MM.1S (cell line): ENCODE measurements around the gene TIMM50.

Source experiments
- DNase-seq: peaks from one replicate; pipeline ENCODE4 v3.0.0-alpha.2; 2015
- H2AFZ ChIP-seq: fragments of 300-600 bp; sonication (generic); 2 replicates; pipeline ENCODE4 v1.6.0; 2016; ENCODE audit warnings: antibody characterized with exemption, low read length
- H3F3A ChIP-seq: fragments of 300-600 bp; sonication (generic); 2 replicates; pipeline ENCODE4 v1.6.1; 2016; ENCODE audit warnings: mild to moderate bottlenecking, antibody characterized with exemption, low read length, moderate library complexity, mixed read lengths; ENCODE audit not compliant: insufficient read depth
- H3K27ac ChIP-seq: fragments of 300-600 bp; sonication (generic); 2 replicates; pipeline ENCODE4 v1.5.1; 2016; ENCODE audit warnings: mild to moderate bottlenecking, low read length
- H3K27me3 ChIP-seq: fragments of 300-600 bp; sonication (generic); replicated peaks from 2 replicates; pipeline ENCODE4 v1.6.0; 2016; ENCODE audit warnings: low read length; ENCODE audit not compliant: insufficient read depth
- H3K36me3 ChIP-seq: fragments of 300-600 bp; sonication (generic); replicated peaks from 2 replicates; pipeline ENCODE4 v1.6.1; 2016; ENCODE audit warnings: mild to moderate bottlenecking, low read length, mixed read lengths; ENCODE audit not compliant: insufficient read depth
- H3K4me1 ChIP-seq: fragments of 300-600 bp; sonication (generic); 2 replicates; pipeline ENCODE4 v1.6.1; 2016; ENCODE audit warnings: low read length, mixed read lengths
- H3K4me2 ChIP-seq: fragments of 300-600 bp; sonication (generic); 2 replicates; pipeline ENCODE4 v1.6.0; 2016; ENCODE audit warnings: low read depth, low read length
- H3K4me3 ChIP-seq: fragments of 300-600 bp; sonication (generic); 2 replicates; pipeline ENCODE4 v1.5.1; 2016; ENCODE audit warnings: low read length, mixed read lengths
- H3K79me2 ChIP-seq: fragments of 300-600 bp; sonication (generic); 2 replicates; pipeline ENCODE4 v1.6.1; 2016; ENCODE audit warnings: mixed run types, low read length, mixed read lengths
- H3K9ac ChIP-seq: fragments of 300-600 bp; sonication (generic); 2 replicates; pipeline ENCODE4 v1.6.1; 2016; ENCODE audit warnings: low read length, mixed read lengths
- H3K9me2 ChIP-seq: fragments of 300-600 bp; sonication (generic); replicated peaks from 2 replicates; pipeline ENCODE4 v1.6.1; 2016; ENCODE audit warnings: mild to moderate bottlenecking, low read length, mixed read lengths; ENCODE audit not compliant: insufficient read depth
- H3K9me3 ChIP-seq: fragments of 300-600 bp; sonication (generic); replicated peaks from 2 replicates; pipeline ENCODE4 v1.6.1; 2016; ENCODE audit warnings: mild to moderate bottlenecking, low read length, mixed read lengths; ENCODE audit not compliant: insufficient read depth
- H4K20me1 ChIP-seq: fragments of 300-600 bp; sonication (generic); 2 replicates; pipeline ENCODE4 v1.6.1; 2016; ENCODE audit warnings: mild to moderate bottlenecking, low read length, moderate library complexity, mixed read lengths; ENCODE audit not compliant: insufficient read depth
- EZH2 ChIP-seq: fragments of 300-600 bp; sonication (generic); optimal IDR thresholded peaks from 2 replicates; pipeline ENCODE3; 2017; ENCODE audit warnings: low read depth, mild to moderate bottlenecking, antibody characterized with exemption, low read length, mixed read lengths
- EZH2phosphoT487 ChIP-seq: fragments of 300-600 bp; sonication (generic); IDR thresholded peaks from 2 replicates; pipeline ENCODE4 v1.6.1; 2018; ENCODE audit warnings: antibody characterized with exemption, low read length
- TF ChIP-seq, protein P1 (sequence below): fragments of 300-600 bp; sonication (generic); IDR thresholded peaks from 2 replicates; pipeline ENCODE4 v1.5.1; 2016; ENCODE audit warnings: antibody characterized with exemption, low read length, mixed read lengths

TIMM50 gene

DNA sequence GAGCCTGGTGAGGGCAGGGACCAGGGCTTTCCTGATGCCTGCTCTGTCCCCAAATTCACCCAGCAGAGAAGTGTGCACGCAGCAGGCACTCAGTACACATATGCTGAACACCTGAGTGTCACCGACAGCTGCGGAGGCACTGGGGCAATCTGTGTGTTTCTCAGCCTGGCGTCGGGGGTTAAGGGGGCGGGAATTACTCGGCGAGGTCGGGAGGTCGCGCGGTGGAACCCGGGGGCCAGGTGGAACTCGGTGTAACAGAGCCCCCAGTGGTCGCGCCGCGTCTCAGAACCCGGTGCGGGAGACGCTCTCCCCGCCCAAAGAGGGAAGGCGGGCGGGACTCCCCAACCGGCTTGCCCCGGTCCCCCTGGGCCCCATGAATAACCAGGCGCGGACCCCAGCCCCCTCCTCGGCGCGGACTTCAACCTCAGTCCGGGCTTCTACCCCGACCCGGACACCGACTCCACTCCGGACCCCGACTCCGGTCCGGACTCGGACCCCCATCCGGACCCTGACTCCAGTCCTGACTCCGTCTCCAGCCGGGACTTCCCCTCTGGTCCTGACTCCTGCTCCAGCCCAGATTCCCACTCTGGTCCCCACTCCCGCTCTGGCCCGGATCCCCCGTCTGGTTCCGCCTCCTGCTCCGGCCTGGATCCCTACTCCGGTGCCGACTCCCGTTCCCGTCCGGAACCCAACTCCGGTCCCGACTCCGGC is 34.4 kb downstream of the TIMM50 start, which contains the start of gene SELENOV:
Gene SELENOV (plus strand): TSS at position 300 of the 711 bp plus-strand sequence. CDS start 74 bp downstream, at position 374.
- no peak for DNase-seq
- Histone ChIP-seq H3K9ac (no peak within 1 kb of the TSS), H3F3A (no peaks in the 10 kb centered on the region), H3K27ac (no peak within 1 kb of the TSS), H3K9me2 (no peaks in the 10 kb centered on the region), H3K4me1 (no peaks in the 10 kb centered on the region), H3K27me3 (peaks cover 56% of the 10 kb centered on the region), H2AFZ (no peak within 1 kb of the TSS), H3K79me2 (no peaks in the 10 kb centered on the region), H3K36me3 (no peaks in the 10 kb centered on the region), H3K4me2 (no peak within 1 kb of the TSS), H3K9me3 (no peaks in the 10 kb centered on the region), H3K4me3 (no peak within 1 kb of the TSS), H4K20me1 (no peaks in the 10 kb centered on the region)
- TF ChIP-seq EZH2phosphoT487 (no peak), EZH2 (no peak)
- TF ChIP-seq, protein P1, sequence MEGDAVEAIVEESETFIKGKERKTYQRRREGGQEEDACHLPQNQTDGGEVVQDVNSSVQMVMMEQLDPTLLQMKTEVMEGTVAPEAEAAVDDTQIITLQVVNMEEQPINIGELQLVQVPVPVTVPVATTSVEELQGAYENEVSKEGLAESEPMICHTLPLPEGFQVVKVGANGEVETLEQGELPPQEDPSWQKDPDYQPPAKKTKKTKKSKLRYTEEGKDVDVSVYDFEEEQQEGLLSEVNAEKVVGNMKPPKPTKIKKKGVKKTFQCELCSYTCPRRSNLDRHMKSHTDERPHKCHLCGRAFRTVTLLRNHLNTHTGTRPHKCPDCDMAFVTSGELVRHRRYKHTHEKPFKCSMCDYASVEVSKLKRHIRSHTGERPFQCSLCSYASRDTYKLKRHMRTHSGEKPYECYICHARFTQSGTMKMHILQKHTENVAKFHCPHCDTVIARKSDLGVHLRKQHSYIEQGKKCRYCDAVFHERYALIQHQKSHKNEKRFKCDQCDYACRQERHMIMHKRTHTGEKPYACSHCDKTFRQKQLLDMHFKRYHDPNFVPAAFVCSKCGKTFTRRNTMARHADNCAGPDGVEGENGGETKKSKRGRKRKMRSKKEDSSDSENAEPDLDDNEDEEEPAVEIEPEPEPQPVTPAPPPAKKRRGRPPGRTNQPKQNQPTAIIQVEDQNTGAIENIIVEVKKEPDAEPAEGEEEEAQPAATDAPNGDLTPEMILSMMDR: no peak

DNA sequence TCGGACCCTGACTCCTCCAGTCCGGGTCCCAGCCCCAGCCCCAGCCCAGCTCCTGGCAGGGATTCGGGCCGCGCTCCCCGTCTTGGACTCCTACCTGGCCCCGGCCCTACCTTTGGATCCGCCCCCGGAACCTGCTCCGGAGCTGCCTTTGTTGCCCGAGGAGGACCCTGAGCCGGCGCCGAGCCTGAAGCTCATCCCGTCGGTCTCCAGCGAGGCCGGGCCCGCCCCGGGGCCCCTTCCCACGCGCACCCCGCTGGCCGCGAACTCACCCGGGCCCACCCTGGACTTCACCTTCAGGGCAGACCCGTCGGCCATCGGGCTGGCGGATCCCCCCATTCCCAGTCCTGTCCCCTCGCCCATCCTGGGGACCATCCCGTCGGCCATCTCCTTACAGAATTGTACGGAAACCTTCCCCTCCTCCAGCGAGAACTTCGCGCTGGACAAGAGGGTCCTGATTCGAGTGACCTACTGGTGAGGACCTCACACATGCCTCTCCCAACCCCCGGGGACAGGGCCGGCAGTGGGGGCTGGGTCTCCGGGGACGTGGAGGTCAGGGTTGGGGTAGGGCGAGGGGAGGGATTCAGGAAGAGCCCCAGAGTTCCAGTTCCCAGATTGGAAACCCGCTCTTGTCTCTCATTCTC is 35.0 kb downstream of the TIMM50 start:
- H3K4me2 ChIP-seq: no peak overlapping the region
- H3K4me3 ChIP-seq: no peak overlapping the region
- H3K27me3 ChIP-seq: peaks cover 53% of the 10 kb centered on the region
- H4K20me1 ChIP-seq: no peaks in the 10 kb centered on the region
- DNase-seq: no peak
- no peaks in the 10 kb centered on the region for H3K79me2 ChIP-seq
- H3K4me1 ChIP-seq: no peaks in the 10 kb centered on the region
- no peaks in the 10 kb centered on the region for H3K9me2 ChIP-seq
- H3F3A ChIP-seq: no peaks in the 10 kb centered on the region
- no peaks in the 10 kb centered on the region for H3K36me3 ChIP-seq
- no peak for TF ChIP-seq EZH2phosphoT487
- TF ChIP-seq, protein P1: no peak
- no peak for TF ChIP-seq EZH2
- no peaks in the 10 kb centered on the region for H3K9me3 ChIP-seq
- H3K27ac ChIP-seq: no peak overlapping the region
- H2AFZ ChIP-seq: no peak overlapping the region
- H3K9ac ChIP-seq: no peak overlapping the region

DNA sequence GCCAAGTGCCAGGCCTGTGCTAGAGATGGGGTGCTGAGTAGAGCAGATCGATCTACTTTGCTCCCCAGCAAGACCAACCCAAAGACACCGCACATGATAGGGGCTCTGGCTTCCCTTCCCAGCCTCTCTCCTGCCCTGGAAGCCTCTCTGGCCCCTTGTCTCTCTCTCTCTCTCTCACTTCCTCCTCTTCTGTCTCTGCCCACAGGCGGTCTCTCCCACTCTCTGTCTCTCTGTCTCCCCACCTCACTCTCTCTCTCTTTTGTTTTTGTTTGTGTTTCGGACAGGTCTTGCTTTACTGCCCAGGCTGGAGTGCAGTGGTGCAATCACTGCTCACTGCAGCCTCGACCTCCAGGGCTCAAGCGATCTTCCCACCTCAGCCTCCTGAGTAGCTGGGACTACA is 35.6 kb downstream of the TIMM50 start:
- H3K9me3 ChIP-seq: no peaks in the 10 kb centered on the region
- H3K4me3 ChIP-seq: no peak overlapping the region
- H3K27me3 ChIP-seq: peaks cover 53% of the 10 kb centered on the region
- no peaks in the 10 kb centered on the region for H3K4me1 ChIP-seq
- DNase-seq: no peak
- H3F3A ChIP-seq: no peaks in the 10 kb centered on the region
- H3K4me2 ChIP-seq: no peak overlapping the region; the same call in 1 of the 2 replicates
- no peak overlapping the region for H2AFZ ChIP-seq
- no peaks in the 10 kb centered on the region for H3K9me2 ChIP-seq
- H3K79me2 ChIP-seq: no peaks in the 10 kb centered on the region
- no peak overlapping the region for H3K9ac ChIP-seq
- H3K36me3 ChIP-seq: no peaks in the 10 kb centered on the region
- no peak overlapping the region for H3K27ac ChIP-seq
- TF ChIP-seq EZH2phosphoT487: no peak
- TF ChIP-seq, protein P1: no peak
- TF ChIP-seq EZH2: no peak
- no peaks in the 10 kb centered on the region for H4K20me1 ChIP-seq
